ENCODE measurements around the gene TXN.

DNA sequence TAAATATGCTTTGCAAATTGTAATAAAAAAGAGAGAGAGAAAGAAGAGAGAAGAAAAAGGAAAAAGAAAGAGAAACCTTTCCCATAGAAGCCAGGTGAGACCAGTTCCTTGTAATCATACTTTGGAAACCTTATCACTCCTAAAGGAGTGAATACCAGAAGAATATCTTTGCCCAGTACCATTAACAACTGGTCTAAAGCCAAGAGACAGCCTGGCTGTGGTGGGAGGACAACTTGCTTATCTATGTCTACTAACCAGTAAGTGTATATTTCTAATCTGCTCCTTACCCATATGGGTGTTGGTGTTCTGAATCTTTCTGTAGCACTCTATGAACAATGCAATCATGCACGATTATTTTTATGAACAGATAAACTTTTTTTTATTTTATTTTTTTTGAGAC lies 10.5 kb upstream of the TXN start:
- TF ChIP-seq CTCF (conservative IDR thresholded peaks at IDR 0.05; ENCODE audit: low read depth, low read length), result no peak
- TF ChIP-seq POLR2A (IDR thresholded peaks at IDR 0.05; ENCODE audit: low read depth, low read length), result no peak
- no peak for TF ChIP-seq BHLHE40 (IDR thresholded peaks at IDR 0.05; ENCODE audit: low read depth, low read length)
- TF ChIP-seq CEBPB (IDR thresholded peaks at IDR 0.05; ENCODE audit: low read depth, low read length), result no peak
- no peak for TF ChIP-seq SMC3 (IDR thresholded peaks at IDR 0.05; ENCODE audit: low read depth, low read length)
- no peak for TF ChIP-seq FOS (IDR thresholded peaks at IDR 0.05; ENCODE audit: low read depth, low read length)
- TF ChIP-seq NFE2L2 (IDR thresholded peaks at IDR 0.05; ENCODE audit: low read depth, low read length), result no peak
- TF ChIP-seq, protein P1, sequence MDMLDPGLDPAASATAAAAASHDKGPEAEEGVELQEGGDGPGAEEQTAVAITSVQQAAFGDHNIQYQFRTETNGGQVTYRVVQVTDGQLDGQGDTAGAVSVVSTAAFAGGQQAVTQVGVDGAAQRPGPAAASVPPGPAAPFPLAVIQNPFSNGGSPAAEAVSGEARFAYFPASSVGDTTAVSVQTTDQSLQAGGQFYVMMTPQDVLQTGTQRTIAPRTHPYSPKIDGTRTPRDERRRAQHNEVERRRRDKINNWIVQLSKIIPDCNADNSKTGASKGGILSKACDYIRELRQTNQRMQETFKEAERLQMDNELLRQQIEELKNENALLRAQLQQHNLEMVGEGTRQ (IDR thresholded peaks at IDR 0.05; ENCODE audit: low read depth, low read length), result no peak
- TF ChIP-seq MAZ (IDR thresholded peaks at IDR 0.05; ENCODE audit: borderline replicate concordance, low read depth, low read length), result no peak
- TF ChIP-seq MXI1 (IDR thresholded peaks at IDR 0.05; ENCODE audit: borderline replicate concordance, low read depth, low read length), result no peak
- no peak for TF ChIP-seq CHD1 (IDR thresholded peaks at IDR 0.05; ENCODE audit: low read depth, low read length)
- TF ChIP-seq RAD21 (IDR thresholded peaks at IDR 0.05; ENCODE audit: low read length), result no peak

All from IMR-90 (cell line).